SK-N-SH (cell line): Measurements from ENCODE around the gene PGS1. TPM values are rescaled to one million over a fixed set of nuclear protein-coding genes. Genes with fewer than 3 reads are reported as not detected.

Experiments
- CTCF ChIA-PET: fragments of 300-600, 350-600 bp; formaldehyde crosslinking; extraction: SDS; loops from one replicate; lab custom pipeline; 2021; lab: Yijun Ruan, JAX
- POLR2A ChIA-PET: fragments of 350-600 bp; sonication (Branson Sonifier 250); formaldehyde crosslinking; extraction: SDS; loops from one replicate; lab custom pipeline; 2020; ENCODE audit warnings: antibody characterized with exemption, inconsistent platforms; lab: Yijun Ruan, JAX
- DNase-seq: peaks from one replicate; pipeline ENCODE4 v3.0.0; 2012
- H2AFZ ChIP-seq: fragments of 200-600 bp; sonication (generic); 2 replicates; pipeline ENCODE4 v1.8.1; 2016; ENCODE audit warnings: antibody characterized with exemption, mild to moderate bottlenecking, low read depth
- H3F3A ChIP-seq: fragments of 200-600 bp; sonication (generic); replicated peaks from 2 replicates; pipeline ENCODE3; 2016; ENCODE audit warnings: antibody characterized with exemption, mild to moderate bottlenecking; ENCODE audit not compliant: insufficient read depth
- H3K27ac ChIP-seq, 2 experiments: fragments of 200-500 bp in 1 of 2; fragments of 200-600 bp in 1 of 2; sonication (Bioruptor generic) in 1 of 2; sonication (generic), shearing (Covaris generic) in 1 of 2; 2 replicates each; pipeline versions ENCODE4 v1.5.1 to v1.6.1; 2014 to 2016; ENCODE audit warnings: low read depth in 2 of 2, inconsistent platforms in 1 of 2, low read length in 1 of 2, mild to moderate bottlenecking in 1 of 2, mixed read lengths in 1 of 2
- H3K27me3 ChIP-seq: fragments of 200-600 bp; sonication (generic), shearing (Covaris generic); 2 replicates; pipeline ENCODE4 v1.6.1; 2016; ENCODE audit warnings: mixed run types; ENCODE audit not compliant: insufficient read depth
- H3K36me3 ChIP-seq, 2 experiments: fragments of 200-500 bp in 1 of 2; fragments of 200-600 bp in 1 of 2; sonication (Bioruptor generic) in 1 of 2; sonication (generic) in 1 of 2; replicated peaks in 1 of 2; 2 replicates each; pipeline versions ENCODE3 to v1.5.1; 2014 to 2016; ENCODE audit warnings: low read length in 1 of 2, mild to moderate bottlenecking in 1 of 2; ENCODE audit not compliant: insufficient read depth in 2 of 2, control insufficient read depth in 1 of 2
- H3K4me1 ChIP-seq, 2 experiments: fragments of 200-500 bp in 1 of 2; fragments of 200-600 bp in 1 of 2; sonication (Bioruptor generic) in 1 of 2; sonication (generic), shearing (Covaris generic) in 1 of 2; 2 replicates each; pipeline versions ENCODE4 v1.5.1 to v1.6.1; 2014 to 2016; ENCODE audit warnings: low read depth in 1 of 2, low read length in 1 of 2, mixed run types in 1 of 2; ENCODE audit not compliant: insufficient read depth in 2 of 2, control insufficient read depth in 1 of 2
- H3K4me2 ChIP-seq: fragments of 200-600 bp; sonication (generic), shearing (Covaris generic); 2 replicates; pipeline ENCODE4 v1.6.1; 2017; ENCODE audit warnings: mixed run types
- H3K4me3 ChIP-seq, 2 experiments: fragments of 200-500 bp in 1 of 2; fragments of 200-600 bp in 1 of 2; sonication (Bioruptor generic) in 1 of 2; sonication (generic), shearing (Covaris generic) in 1 of 2; 2 replicates each; pipeline versions ENCODE4 v1.5.1 to v1.8.1; 2014 to 2016; ENCODE audit warnings: low read depth in 2 of 2, inconsistent platforms in 1 of 2, low read length in 1 of 2, mild to moderate bottlenecking in 1 of 2, mixed read lengths in 1 of 2, moderate library complexity in 1 of 2
- H3K79me2 ChIP-seq: fragments of 200-600 bp; sonication (generic); 2 replicates; pipeline ENCODE4 v1.8.1; 2017; ENCODE audit warnings: mild to moderate bottlenecking; ENCODE audit not compliant: insufficient read depth
- H3K9ac ChIP-seq: fragments of 200-600 bp; sonication (generic); 2 replicates; pipeline ENCODE4 v1.6.1; 2017; ENCODE audit warnings: mixed run types
- H3K9me2 ChIP-seq: fragments of 200-600 bp; sonication (generic); 2 replicates; pipeline ENCODE4 v1.6.1; 2017; ENCODE audit warnings: mixed run types
- H3K9me3 ChIP-seq: fragments of 200-600 bp; sonication (generic); 2 replicates; pipeline ENCODE4 v1.6.1; 2017; ENCODE audit warnings: mixed run types, mild to moderate bottlenecking, moderate library complexity
- H4K20me1 ChIP-seq: fragments of 200-600 bp; sonication (generic); 2 replicates; pipeline ENCODE4 v1.6.1; 2017; ENCODE audit warnings: mild to moderate bottlenecking, mixed run types; ENCODE audit not compliant: insufficient read depth
- CHD2 ChIP-seq: fragments of 150-350 bp; IDR thresholded peaks from 2 replicates; pipeline ENCODE4 v1.6.1; 2018; ENCODE audit warnings: low read length; ENCODE audit not compliant: partially characterized antibody
- ELF1 ChIP-seq: IDR thresholded peaks from 2 replicates; pipeline ENCODE4 v1.4.0; 2012
- EZH2phosphoT487 ChIP-seq: fragments of 200-600 bp; sonication (generic); IDR thresholded peaks from 2 replicates; pipeline ENCODE4 v1.6.1; 2017; ENCODE audit warnings: low read depth, mixed run types, mild to moderate bottlenecking, antibody characterized with exemption, moderate library complexity, borderline replicate concordance
- FOXJ3 ChIP-seq: sonication (generic); formaldehyde crosslinking; IDR thresholded peaks from 2 replicates; pipeline ENCODE4 v1.5.1; 2020; ENCODE audit warnings: mild to moderate bottlenecking, missing genetic modification reagents
- GABPA ChIP-seq: IDR thresholded peaks from 2 replicates; pipeline ENCODE4 v1.4.0; 2012; ENCODE audit warnings: low read depth, mild to moderate bottlenecking
- GATA2 ChIP-seq: sonication (generic); formaldehyde crosslinking; IDR thresholded peaks from 2 replicates; pipeline ENCODE4 v1.5.0; 2020; ENCODE audit warnings: mild to moderate bottlenecking, missing genetic modification reagents
- IRF3 ChIP-seq: fragments of 150-350 bp; IDR thresholded peaks from 2 replicates; pipeline ENCODE4 v1.6.1; 2016; ENCODE audit warnings: mild to moderate bottlenecking, low read depth, low read length
- NRF1 ChIP-seq: IDR thresholded peaks from 2 replicates; pipeline ENCODE4 v1.6.1; 2012; ENCODE audit warnings: low read depth, mild to moderate bottlenecking, low read length
- POLR2AphosphoS5 ChIP-seq: IDR thresholded peaks from 2 replicates; pipeline ENCODE4 v1.6.1; 2012; ENCODE audit warnings: low read depth, low read length
- RCOR1 ChIP-seq: fragments of 150-350 bp; IDR thresholded peaks from 2 replicates; pipeline ENCODE4 v1.6.1; 2017; ENCODE audit warnings: antibody characterized with exemption, low read length
- REST ChIP-seq: IDR thresholded peaks from 2 replicates; pipeline ENCODE4 v1.6.1; 2012; ENCODE audit warnings: mild to moderate bottlenecking, low read depth, low read length, moderate library complexity
- RFX5 ChIP-seq: IDR thresholded peaks from 2 replicates; pipeline ENCODE4 v1.6.1; 2012; ENCODE audit warnings: mild to moderate bottlenecking, improper control_type of control experiment, low read length
- SIN3A ChIP-seq: IDR thresholded peaks from 2 replicates; pipeline ENCODE4 v1.6.1; 2012; ENCODE audit warnings: low read depth, mild to moderate bottlenecking, low read length, moderate library complexity, borderline replicate concordance
- TAF1 ChIP-seq: IDR thresholded peaks from 2 replicates; pipeline ENCODE4 v1.6.1; 2012; ENCODE audit warnings: low read depth, mild to moderate bottlenecking, low read length, moderate library complexity, borderline replicate concordance
- TEAD4 ChIP-seq: IDR thresholded peaks from 2 replicates; pipeline ENCODE4 v1.4.0; 2012; ENCODE audit warnings: mild to moderate bottlenecking, borderline replicate concordance; ENCODE audit not compliant: insufficient read depth
- ZBTB33 ChIP-seq: IDR thresholded peaks from 2 replicates; pipeline ENCODE4 v1.4.0; 2012; ENCODE audit warnings: low read depth, borderline replicate concordance
- WGBS: methylation state at CpG from one replicate; pipeline ENCODE4 v1.1.6; 2017; ENCODE audit warnings: low lambda C conversion rate; 5-methylcytosine and 5-hydroxymethylcytosine counted together
- polyA plus RNA-seq, 3 experiments: library from polyadenylated mRNA; depleted of rRNA; stranded (reverse); fragments of >200 nt; gene quantifications; 2 replicates each; pipeline ENCODE4 v1.2.3, GENCODE V29; 2012
- TF ChIP-seq, protein P1 (sequence below): fragments of 150-350 bp; IDR thresholded peaks from 2 replicates; pipeline ENCODE4 v1.6.1; 2017; ENCODE audit warnings: antibody characterized with exemption, low read length, low read depth, borderline replicate concordance
- TF ChIP-seq, protein P2 (sequence below): IDR thresholded peaks from 2 replicates; pipeline ENCODE4; 2012

The PGS1 gene
- polyA plus RNA-seq, 1 of the 3 experiments (the other 2 are of a cell fraction) = 88.4 TPM

- peak overlapping the region; percentile 72 to 95 for H3K27ac ChIP-seq
- H4K20me1 ChIP-seq = no peaks in the 10 kb centered on the region
- ChIA-PET CTCF (interaction anchor here (0.7 to 3.0 kb wide), 7 partner anchors 9 to 93 kb away, joined by 3 to 20 read pairs (median 3); partner anchors contain the start of gene SOCS3), POLR2A (no interaction called here)
- H3K4me1 ChIP-seq = peaks cover 31 to 39% of the 10 kb centered on the region in 2 experiments; a peak in 3 of 4 replicates
- peak overlapping the region; percentile 74 for H3K9ac ChIP-seq
- H3K4me3 ChIP-seq = no peak overlapping the region
- H3K9me3 ChIP-seq = no peaks in the 10 kb centered on the region
- H3K9me2 ChIP-seq = no peaks in the 10 kb centered on the region
- no peak for TF ChIP-seq EZH2phosphoT487
- TF ChIP-seq GABPA = no peak
- TF ChIP-seq POLR2AphosphoS5 = no peak
- TF ChIP-seq TAF1 = no peak
- no peak for TF ChIP-seq SIN3A
- TF ChIP-seq ZBTB33 = no peak
- TF ChIP-seq, protein P1, sequence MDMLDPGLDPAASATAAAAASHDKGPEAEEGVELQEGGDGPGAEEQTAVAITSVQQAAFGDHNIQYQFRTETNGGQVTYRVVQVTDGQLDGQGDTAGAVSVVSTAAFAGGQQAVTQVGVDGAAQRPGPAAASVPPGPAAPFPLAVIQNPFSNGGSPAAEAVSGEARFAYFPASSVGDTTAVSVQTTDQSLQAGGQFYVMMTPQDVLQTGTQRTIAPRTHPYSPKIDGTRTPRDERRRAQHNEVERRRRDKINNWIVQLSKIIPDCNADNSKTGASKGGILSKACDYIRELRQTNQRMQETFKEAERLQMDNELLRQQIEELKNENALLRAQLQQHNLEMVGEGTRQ = no peak
- TF ChIP-seq, protein P2, sequence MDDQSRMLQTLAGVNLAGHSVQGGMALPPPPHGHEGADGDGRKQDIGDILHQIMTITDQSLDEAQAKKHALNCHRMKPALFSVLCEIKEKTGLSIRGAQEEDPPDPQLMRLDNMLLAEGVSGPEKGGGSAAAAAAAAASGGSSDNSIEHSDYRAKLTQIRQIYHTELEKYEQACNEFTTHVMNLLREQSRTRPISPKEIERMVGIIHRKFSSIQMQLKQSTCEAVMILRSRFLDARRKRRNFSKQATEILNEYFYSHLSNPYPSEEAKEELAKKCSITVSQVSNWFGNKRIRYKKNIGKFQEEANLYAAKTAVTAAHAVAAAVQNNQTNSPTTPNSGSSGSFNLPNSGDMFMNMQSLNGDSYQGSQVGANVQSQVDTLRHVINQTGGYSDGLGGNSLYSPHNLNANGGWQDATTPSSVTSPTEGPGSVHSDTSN = no peak
- no peak for TF ChIP-seq RFX5
- TF ChIP-seq REST = no peak
- TF ChIP-seq FOXJ3 (CRISPR knock-in tag) = no peak
- TF ChIP-seq RCOR1 = no peak
- no peak for TF ChIP-seq GATA2 (CRISPR knock-in tag)
- no peak for TF ChIP-seq IRF3
- TF ChIP-seq TEAD4 = no peak
- no peak for TF ChIP-seq NRF1
- TF ChIP-seq ELF1 = no peak
- no peak for TF ChIP-seq CHD2
- WGBS = 87% methylated on average over 18 of the region's 19 CpGs
- no peaks in the 10 kb centered on the region for H3K27me3 ChIP-seq
- peak overlapping the region; percentile 1; the same call in 1 of the 2 replicates for H2AFZ ChIP-seq
- peak overlapping the region; percentile 70 for H3K4me2 ChIP-seq
- no peaks in the 10 kb centered on the region for H3K36me3 ChIP-seq
- DNase-seq = no peak
- peaks cover 34% of the 10 kb centered on the region for H3F3A ChIP-seq
- H3K79me2 ChIP-seq = no peaks in the 10 kb centered on the region
These were observed 34.8 kb upstream of the PGS1 start for GRCh38 chr17:78343543-78344201.
